Measurements from ENCODE around the gene CENPC.

Gene CENPC

GRCh38 chr4:67576059-67576466 lies 30.8 kb upstream of the CENPC start:
- no peaks in the 10 kb centered on the region for H3K4me1 ChIP-seq (ENCODE audit: control insufficient read depth in 1 of 2, insufficient read depth in 2 of 2, low read length in 2 of 2)
- no peak for DNase-seq
- no peaks in the 10 kb centered on the region for H3K27me3 ChIP-seq (ENCODE audit: insufficient read depth, low read length)
- H2AFZ ChIP-seq (ENCODE audit: insufficient read depth, low read length, poor library complexity): no peak overlapping the region
- H2AK5ac ChIP-seq (ENCODE audit: low read length): no peak overlapping the region
- no peaks in the 10 kb centered on the region for H3K36me3 ChIP-seq (ENCODE audit: control insufficient read depth in 1 of 2, insufficient read depth in 2 of 2, low read length in 2 of 2)
- WGBS (ENCODE audit: extremely low coverage, insufficient coverage, insufficient read length): 100% methylated on average over 1 of the region's 4 CpGs
- H3K14ac ChIP-seq (ENCODE audit: low read length): no peak overlapping the region
- no peak overlapping the region for H3K9ac ChIP-seq (ENCODE audit: low read length)
- no peak overlapping the region for H3K18ac ChIP-seq (ENCODE audit: low read length)
- H3K79me2 ChIP-seq (ENCODE audit: control insufficient read depth, insufficient read depth, low read length, poor library complexity): no peaks in the 10 kb centered on the region
- H2BK12ac ChIP-seq (ENCODE audit: low read length): no peak overlapping the region
- H3K4me2 ChIP-seq (ENCODE audit: low read length): no peak overlapping the region
- H3K23ac ChIP-seq (ENCODE audit: low read length): no peak overlapping the region
- H4K91ac ChIP-seq (ENCODE audit: low read depth, low read length): no peak overlapping the region
- no peak overlapping the region for H2BK5ac ChIP-seq (ENCODE audit: low read depth, low read length, poor library complexity)
- no peak overlapping the region for H3K4ac ChIP-seq (ENCODE audit: low read depth, low read length)
- H3K9me3 ChIP-seq (ENCODE audit: insufficient read depth, low read depth, low read length): no peaks in the 10 kb centered on the region
- H3K4me3 ChIP-seq (ENCODE audit: low read depth, low read length): no peak overlapping the region
- H3K79me1 ChIP-seq (ENCODE audit: low read length): no peaks in the 10 kb centered on the region
- no peak overlapping the region for H2BK120ac ChIP-seq (ENCODE audit: insufficient read depth, low read length, poor library complexity)
- H4K8ac ChIP-seq (ENCODE audit: low read depth, low read length): no peak overlapping the region
- no peak overlapping the region for H3K27ac ChIP-seq (ENCODE audit: low read depth, low read length)
- H4K12ac ChIP-seq (ENCODE audit: low read depth, low read length): no peak overlapping the region

DNA sequence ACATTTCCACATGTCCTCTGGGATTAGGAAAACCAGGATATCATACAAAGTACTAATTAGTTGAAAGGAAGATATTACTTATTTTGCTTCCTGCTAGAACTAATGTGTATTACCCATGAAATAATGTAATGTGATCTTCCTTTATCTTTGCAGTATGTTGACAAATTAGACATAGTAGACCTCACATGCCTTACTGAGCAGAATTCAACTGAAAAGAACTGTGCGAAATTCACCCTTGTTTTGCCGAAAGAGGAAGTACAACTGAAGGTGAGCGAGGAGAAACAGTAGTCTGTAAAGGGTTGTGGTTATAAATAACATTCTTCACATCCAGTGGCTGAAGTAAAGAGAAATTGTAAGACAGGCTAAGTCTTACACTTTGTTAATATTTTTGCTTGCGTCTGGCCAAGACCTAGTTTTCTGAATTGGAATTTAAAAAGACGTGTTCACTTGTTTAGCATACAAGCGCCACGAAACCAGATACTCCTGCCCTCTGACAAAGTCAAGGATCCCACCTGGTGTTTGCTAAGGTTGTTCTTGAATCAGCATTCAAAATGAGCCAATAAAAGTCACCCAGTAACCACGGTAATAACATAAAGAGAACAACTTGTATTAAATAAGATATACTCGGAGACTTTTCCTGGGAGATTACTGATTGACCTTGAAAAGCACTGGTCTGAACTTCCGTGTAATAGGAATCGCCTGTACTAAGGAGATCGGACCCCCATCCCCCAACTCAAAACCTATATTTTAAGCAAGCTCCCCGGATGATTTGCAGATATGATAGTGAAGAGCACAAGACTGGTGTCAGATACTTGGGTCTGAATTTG lies 30.1 kb upstream of the CENPC start:
- H3K27ac ChIP-seq (ENCODE audit: low read depth, low read length): no peak overlapping the region

DNA sequence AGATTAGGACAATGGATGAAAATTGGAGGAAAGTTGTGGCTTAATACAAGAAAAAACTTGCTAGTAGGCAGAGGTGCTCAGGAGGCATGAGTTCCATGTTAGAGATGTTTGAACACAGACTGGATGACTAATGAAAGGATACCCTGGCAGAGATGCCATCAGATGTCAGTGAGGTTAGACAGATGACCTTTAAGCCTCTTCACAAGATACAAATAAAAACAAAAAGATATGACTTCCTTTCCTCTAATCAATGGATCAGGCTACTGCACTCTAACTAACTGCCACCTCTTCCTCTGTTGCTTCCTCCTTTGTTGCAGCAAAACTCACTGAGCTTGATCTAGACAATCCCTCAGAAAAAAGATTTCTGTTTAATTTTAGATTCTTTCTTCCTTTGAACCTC lies 27.9 kb upstream of the CENPC start:
- H3K27me3 ChIP-seq (ENCODE audit: insufficient read depth, low read length): no peaks in the 10 kb centered on the region
- no peak overlapping the region for H3K27ac ChIP-seq (ENCODE audit: low read depth, low read length)
- H2BK5ac ChIP-seq (ENCODE audit: low read depth, low read length, poor library complexity): no peak overlapping the region
- H3K4me1 ChIP-seq (ENCODE audit: control insufficient read depth in 1 of 2, insufficient read depth in 2 of 2, low read length in 2 of 2): no peaks in the 10 kb centered on the region
- no peak overlapping the region for H2BK120ac ChIP-seq (ENCODE audit: insufficient read depth, low read length, poor library complexity)
- no peak overlapping the region for H3K9ac ChIP-seq (ENCODE audit: low read length)
- H2BK12ac ChIP-seq (ENCODE audit: low read length): no peak overlapping the region
- no peak overlapping the region for H3K4ac ChIP-seq (ENCODE audit: low read depth, low read length)
- H3K23ac ChIP-seq (ENCODE audit: low read length): no peak overlapping the region
- H3K9me3 ChIP-seq (ENCODE audit: insufficient read depth, low read depth, low read length): no peaks in the 10 kb centered on the region
- H3K4me2 ChIP-seq (ENCODE audit: low read length): no peak overlapping the region
- DNase-seq: no peak
- H3K4me3 ChIP-seq (ENCODE audit: low read depth, low read length): no peak overlapping the region
- no peak overlapping the region for H3K18ac ChIP-seq (ENCODE audit: low read length)
- H2AK5ac ChIP-seq (ENCODE audit: low read length): no peak overlapping the region
- H3K79me1 ChIP-seq (ENCODE audit: low read length): no peaks in the 10 kb centered on the region
- H3K36me3 ChIP-seq (ENCODE audit: control insufficient read depth in 1 of 2, insufficient read depth in 2 of 2, low read length in 2 of 2): no peaks in the 10 kb centered on the region
- H4K8ac ChIP-seq (ENCODE audit: low read depth, low read length): no peak overlapping the region
- no peak overlapping the region for H4K12ac ChIP-seq (ENCODE audit: low read depth, low read length)
- H3K79me2 ChIP-seq (ENCODE audit: control insufficient read depth, insufficient read depth, low read length, poor library complexity): no peaks in the 10 kb centered on the region
- no peak overlapping the region for H3K14ac ChIP-seq (ENCODE audit: low read length)
- H2AFZ ChIP-seq (ENCODE audit: insufficient read depth, low read length, poor library complexity): no peak overlapping the region
- H4K91ac ChIP-seq (ENCODE audit: low read depth, low read length): no peak overlapping the region

More for the DNA sequence above, 30.1 kb upstream of the CENPC start:
- Histone ChIP-seq H4K8ac (ENCODE audit: low read depth, low read length) (no peak overlapping the region), H4K12ac (ENCODE audit: low read depth, low read length) (no peak overlapping the region), H2BK12ac (ENCODE audit: low read length) (no peak overlapping the region), H3K36me3 (ENCODE audit: control insufficient read depth in 1 of 2, insufficient read depth in 2 of 2, low read length in 2 of 2) (no peaks in the 10 kb centered on the region), H3K79me2 (ENCODE audit: control insufficient read depth, insufficient read depth, low read length, poor library complexity) (no peaks in the 10 kb centered on the region), H3K4ac (ENCODE audit: low read depth, low read length) (no peak overlapping the region), H3K27me3 (ENCODE audit: insufficient read depth, low read length) (no peaks in the 10 kb centered on the region), H2BK5ac (ENCODE audit: low read depth, low read length, poor library complexity) (no peak overlapping the region), H2AFZ (ENCODE audit: insufficient read depth, low read length, poor library complexity) (no peak overlapping the region), H3K9me3 (ENCODE audit: insufficient read depth, low read depth, low read length) (no peaks in the 10 kb centered on the region), H3K18ac (ENCODE audit: low read length) (no peak overlapping the region), H3K23ac (ENCODE audit: low read length) (no peak overlapping the region), H3K4me3 (ENCODE audit: low read depth, low read length) (no peak overlapping the region), H3K14ac (ENCODE audit: low read length) (no peak overlapping the region), H4K91ac (ENCODE audit: low read depth, low read length) (no peak overlapping the region), H2BK120ac (ENCODE audit: insufficient read depth, low read length, poor library complexity) (no peak overlapping the region), H3K79me1 (ENCODE audit: low read length) (no peaks in the 10 kb centered on the region), H3K4me2 (ENCODE audit: low read length) (no peak overlapping the region), H3K9ac (ENCODE audit: low read length) (no peak overlapping the region), H3K4me1 (ENCODE audit: control insufficient read depth in 1 of 2, insufficient read depth in 2 of 2, low read length in 2 of 2) (no peaks in the 10 kb centered on the region), H2AK5ac (ENCODE audit: low read length) (no peak overlapping the region)
- no peak for DNase-seq
- no CpG with 5 or more reads among the region's 13 CpGs for WGBS (ENCODE audit: extremely low coverage, insufficient coverage, insufficient read length)

GRCh38 chr4:67571975-67572374 lies 26.7 kb upstream of the CENPC start:
- Histone ChIP-seq H3K4me3 (ENCODE audit: low read depth, low read length) (no peak overlapping the region), H2BK12ac (ENCODE audit: low read length) (no peak overlapping the region), H2AFZ (ENCODE audit: insufficient read depth, low read length, poor library complexity) (no peak overlapping the region), H3K4me2 (ENCODE audit: low read length) (no peak overlapping the region), H3K14ac (ENCODE audit: low read length) (no peak overlapping the region), H3K9ac (ENCODE audit: low read length) (no peak overlapping the region), H3K18ac (ENCODE audit: low read length) (no peak overlapping the region), H3K27me3 (ENCODE audit: insufficient read depth, low read length) (no peaks in the 10 kb centered on the region), H3K4me1 (ENCODE audit: control insufficient read depth in 1 of 2, insufficient read depth in 2 of 2, low read length in 2 of 2) (no peaks in the 10 kb centered on the region), H3K36me3 (ENCODE audit: control insufficient read depth in 1 of 2, insufficient read depth in 2 of 2, low read length in 2 of 2) (no peaks in the 10 kb centered on the region), H3K79me1 (ENCODE audit: low read length) (no peaks in the 10 kb centered on the region), H4K8ac (ENCODE audit: low read depth, low read length) (no peak overlapping the region), H3K23ac (ENCODE audit: low read length) (no peak overlapping the region), H2AK5ac (ENCODE audit: low read length) (no peak overlapping the region), H3K79me2 (ENCODE audit: control insufficient read depth, insufficient read depth, low read length, poor library complexity) (no peaks in the 10 kb centered on the region), H2BK5ac (ENCODE audit: low read depth, low read length, poor library complexity) (no peak overlapping the region), H3K27ac (ENCODE audit: low read depth, low read length) (no peak overlapping the region), H3K4ac (ENCODE audit: low read depth, low read length) (no peak overlapping the region), H2BK120ac (ENCODE audit: insufficient read depth, low read length, poor library complexity) (no peak overlapping the region), H4K91ac (ENCODE audit: low read depth, low read length) (no peak overlapping the region), H4K12ac (ENCODE audit: low read depth, low read length) (no peak overlapping the region), H3K9me3 (ENCODE audit: insufficient read depth, low read depth, low read length) (no peaks in the 10 kb centered on the region)
- no CpG with 5 or more reads among the region's 1 CpG for WGBS (ENCODE audit: extremely low coverage, insufficient coverage, insufficient read length)
- DNase-seq: no peak
